ENCODE results near the gene CMTM5. TPM values are rescaled to one million over a fixed set of nuclear protein-coding genes. Genes with fewer than 3 reads are reported as not detected.
"Not testable (repeated sequence)": the region's sequence is repeated elsewhere in the genome, so short reads cannot be mapped to it uniquely, and the experiment has no call there.

CMTM5 gene
- total RNA-seq, 1 donor: not detected

DNA sequence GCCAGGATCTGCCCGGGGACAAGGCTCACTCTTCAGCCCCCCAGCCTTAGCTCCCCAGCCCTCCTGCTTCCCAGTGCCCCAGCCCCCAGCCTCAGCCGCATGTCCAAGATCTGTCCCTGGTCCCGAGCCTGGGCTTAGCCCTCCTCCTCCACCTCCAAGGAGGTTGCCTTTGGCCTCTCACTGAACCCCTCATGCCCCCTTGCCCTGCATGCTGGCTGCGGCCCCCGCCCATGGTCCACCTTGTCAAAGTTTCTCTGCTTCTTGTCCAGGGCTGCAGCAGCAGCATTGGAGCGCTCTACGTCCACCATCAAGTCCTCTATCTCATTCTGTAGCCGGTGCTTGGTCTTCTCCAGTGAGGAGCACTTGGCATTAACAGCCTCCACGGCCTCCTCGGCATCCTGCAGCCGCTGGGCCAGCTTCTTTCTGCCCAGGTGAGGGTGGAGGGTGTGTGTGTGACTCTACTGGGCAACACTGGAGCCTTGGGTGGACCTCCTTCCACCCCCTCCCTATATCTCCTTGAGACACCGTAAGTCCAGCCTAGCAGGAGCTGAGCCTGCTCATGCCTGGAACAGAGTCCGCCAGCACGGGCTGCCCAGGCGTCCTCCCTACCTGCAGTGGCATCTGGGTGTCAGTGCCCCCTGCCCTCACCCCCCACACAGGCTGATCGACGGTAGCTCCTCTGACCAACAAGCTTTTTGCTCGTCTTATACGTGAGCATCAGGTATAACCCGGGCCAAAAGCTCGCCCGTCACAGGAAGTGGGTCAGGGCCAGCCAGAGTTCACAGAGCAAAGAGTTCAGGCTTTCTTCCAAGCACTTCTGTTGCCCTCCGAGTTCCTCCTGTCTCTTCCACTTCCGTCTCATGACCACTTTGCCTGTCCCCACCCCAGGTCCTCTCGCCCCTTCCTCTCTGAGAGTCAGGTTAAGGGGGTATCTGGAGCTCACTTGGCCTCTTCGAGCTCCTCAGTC is 11.4 kb downstream of the CMTM5 start:
- TF ChIP-seq, protein P1, sequence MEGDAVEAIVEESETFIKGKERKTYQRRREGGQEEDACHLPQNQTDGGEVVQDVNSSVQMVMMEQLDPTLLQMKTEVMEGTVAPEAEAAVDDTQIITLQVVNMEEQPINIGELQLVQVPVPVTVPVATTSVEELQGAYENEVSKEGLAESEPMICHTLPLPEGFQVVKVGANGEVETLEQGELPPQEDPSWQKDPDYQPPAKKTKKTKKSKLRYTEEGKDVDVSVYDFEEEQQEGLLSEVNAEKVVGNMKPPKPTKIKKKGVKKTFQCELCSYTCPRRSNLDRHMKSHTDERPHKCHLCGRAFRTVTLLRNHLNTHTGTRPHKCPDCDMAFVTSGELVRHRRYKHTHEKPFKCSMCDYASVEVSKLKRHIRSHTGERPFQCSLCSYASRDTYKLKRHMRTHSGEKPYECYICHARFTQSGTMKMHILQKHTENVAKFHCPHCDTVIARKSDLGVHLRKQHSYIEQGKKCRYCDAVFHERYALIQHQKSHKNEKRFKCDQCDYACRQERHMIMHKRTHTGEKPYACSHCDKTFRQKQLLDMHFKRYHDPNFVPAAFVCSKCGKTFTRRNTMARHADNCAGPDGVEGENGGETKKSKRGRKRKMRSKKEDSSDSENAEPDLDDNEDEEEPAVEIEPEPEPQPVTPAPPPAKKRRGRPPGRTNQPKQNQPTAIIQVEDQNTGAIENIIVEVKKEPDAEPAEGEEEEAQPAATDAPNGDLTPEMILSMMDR (IDR thresholded peaks at IDR 0.05; ENCODE audit: insufficient read depth, low read depth, low read length): no peak
- no peak overlapping the region for H3K4me3 ChIP-seq (ENCODE audit: low read depth, low read length)
- no peak for DNase-seq (ENCODE audit: low read depth)

DNA sequence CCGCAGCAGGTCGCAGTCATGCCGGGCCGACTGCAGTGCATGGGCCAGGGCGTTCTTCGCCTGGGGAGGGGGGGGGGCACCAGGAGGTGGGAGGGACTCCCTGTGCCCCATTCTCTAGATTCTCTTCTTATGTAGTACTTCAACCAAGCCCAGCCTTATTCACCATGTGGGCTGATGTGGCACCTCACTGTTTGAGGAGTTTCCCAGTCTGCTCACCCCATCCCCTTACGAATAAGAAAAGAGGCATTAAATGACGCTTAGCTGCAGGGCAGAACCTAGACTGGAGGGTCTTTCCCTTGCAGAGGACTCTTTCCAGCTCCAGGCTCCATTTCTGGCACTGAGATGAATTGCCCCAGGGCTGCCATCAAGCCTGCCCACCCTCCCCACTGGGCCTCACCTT is 12.2 kb downstream of the CMTM5 start:
- TF ChIP-seq, protein P1 (IDR thresholded peaks at IDR 0.05; ENCODE audit: insufficient read depth, low read depth, low read length): no peak
- no peak for DNase-seq (ENCODE audit: low read depth)
- no peak overlapping the region for H3K4me3 ChIP-seq (ENCODE audit: low read depth, low read length)

DNA sequence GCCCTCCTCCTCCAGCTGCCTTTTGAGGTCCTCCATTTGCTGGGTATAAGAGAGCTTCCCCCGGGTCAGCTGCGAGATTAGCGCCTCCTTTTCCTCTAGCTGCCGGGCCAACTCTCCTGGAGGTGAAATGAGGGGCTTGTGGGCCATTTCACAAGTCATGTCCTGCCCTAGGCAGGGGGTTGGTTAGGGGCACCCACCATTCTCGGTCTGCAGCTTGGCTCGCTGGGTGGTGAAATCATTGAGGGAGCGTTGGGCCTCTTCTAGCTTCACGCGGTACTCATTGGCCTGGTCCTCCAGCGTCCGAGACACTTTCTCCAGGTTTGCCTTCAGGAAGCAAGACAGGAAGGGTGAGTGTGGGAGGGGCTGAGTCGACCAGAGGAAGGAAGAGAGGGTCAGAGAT is 12.6 kb downstream of the CMTM5 start:
- TF ChIP-seq, protein P1 (IDR thresholded peaks at IDR 0.05; ENCODE audit: insufficient read depth, low read depth, low read length): no peak
- no peak for DNase-seq (ENCODE audit: low read depth)
- no peak overlapping the region for H3K4me3 ChIP-seq (ENCODE audit: low read depth, low read length)

DNA sequence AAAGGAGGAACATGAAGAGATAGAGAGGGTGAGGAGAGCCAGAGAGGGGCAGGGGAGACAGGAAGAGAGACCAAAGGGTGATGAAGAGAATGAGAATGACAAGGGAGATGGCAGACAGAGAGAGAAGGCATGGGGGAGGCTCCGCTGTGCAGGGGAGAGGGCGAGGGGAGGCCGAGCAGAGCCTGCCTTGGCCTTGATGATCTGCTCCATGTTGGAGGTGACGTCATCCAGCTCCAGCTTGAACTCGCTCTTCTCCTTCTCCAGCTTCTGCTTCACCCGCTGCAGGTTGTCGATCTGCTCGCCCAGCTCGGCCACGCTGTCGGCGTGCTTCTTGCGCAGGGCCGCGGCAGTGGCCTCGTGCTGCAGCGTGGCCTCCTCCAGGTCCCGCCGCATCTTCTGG is 13.0 kb downstream of the CMTM5 start:
- DNase-seq (ENCODE audit: low read depth); H3K4me3 ChIP-seq (ENCODE audit: low read depth, low read length): not testable (repeated sequence)

DNA sequence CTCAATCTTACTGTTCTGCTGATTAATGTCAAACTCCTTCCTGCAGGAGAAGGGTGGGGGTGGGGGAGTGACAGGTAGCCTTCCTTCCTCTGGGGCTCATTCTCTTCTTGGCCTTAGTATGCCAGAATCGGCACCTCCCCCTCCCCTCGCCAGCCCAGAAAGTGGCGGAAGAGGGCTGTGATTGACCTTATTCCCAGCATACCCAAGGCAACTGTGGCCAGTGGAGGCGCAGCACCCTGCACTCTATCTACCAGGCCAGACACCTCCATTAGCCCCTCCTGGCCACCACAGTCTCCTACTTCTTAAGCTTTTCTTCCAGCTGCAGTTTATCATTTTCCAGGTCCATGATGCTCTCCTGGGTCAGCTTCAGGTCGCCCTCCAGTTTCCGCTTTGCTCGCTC is 15.8 kb downstream of the CMTM5 start:
- TF ChIP-seq, protein P1 (IDR thresholded peaks at IDR 0.05; ENCODE audit: insufficient read depth, low read depth, low read length): no peak
- DNase-seq (ENCODE audit: low read depth): no peak
- H3K4me3 ChIP-seq (ENCODE audit: low read depth, low read length): no peak overlapping the region

DNA sequence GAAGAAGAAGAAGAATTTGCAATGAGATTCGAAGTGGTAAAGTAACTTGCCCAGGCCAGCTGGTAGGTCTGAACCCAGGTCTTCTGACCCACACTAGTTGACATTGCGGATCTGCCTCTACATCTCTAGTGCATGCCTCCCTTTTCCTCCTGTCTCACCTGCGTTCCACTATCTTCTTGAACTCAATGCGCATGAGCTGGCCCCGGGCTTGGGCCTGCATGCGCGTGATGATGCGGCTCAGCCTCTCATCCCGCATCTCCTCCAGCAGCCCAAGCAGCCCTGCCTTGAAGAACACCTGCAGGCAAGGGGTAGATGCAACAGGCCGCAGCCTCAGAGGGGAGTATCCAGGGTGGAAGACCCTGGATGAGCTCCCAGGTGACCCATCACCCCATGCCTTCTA is 19.3 kb downstream of the CMTM5 start:
- no peak overlapping the region for H3K4me3 ChIP-seq (ENCODE audit: low read depth, low read length)
- TF ChIP-seq, protein P1 (IDR thresholded peaks at IDR 0.05; ENCODE audit: insufficient read depth, low read depth, low read length): no peak
- DNase-seq (ENCODE audit: low read depth): no peak

DNA sequence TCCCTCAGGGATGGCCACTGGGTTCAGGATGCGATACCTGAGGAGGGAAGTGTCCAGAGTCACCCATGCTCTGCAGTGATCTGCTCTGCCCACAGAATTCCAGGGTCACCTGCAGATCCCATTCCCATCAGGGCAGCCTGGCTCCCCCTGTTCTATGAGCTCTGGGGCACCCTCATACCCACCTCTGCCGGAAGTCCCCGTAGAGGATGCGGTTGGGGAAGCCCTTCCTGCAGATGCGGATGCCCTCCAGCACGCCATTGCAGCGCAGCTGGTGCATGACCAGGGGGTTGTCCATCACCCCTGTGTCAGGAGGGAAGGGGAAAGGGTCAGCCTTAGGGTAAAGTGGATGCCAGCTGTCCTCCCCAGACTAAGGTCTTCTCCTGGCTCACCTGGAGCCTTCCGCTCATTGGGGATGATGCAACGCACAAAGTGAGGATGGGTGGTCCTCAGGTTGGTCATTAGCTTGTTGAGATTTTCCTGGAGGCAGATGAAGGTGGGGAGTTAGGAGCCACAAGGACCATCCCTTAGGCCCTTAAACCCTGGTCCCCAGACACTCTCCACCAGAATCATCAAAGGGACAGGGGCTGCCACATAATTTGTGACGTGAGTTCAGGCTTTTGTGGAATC is 20.0 kb downstream of the CMTM5 start:
- H3K4me3 ChIP-seq (ENCODE audit: low read depth, low read length): no peak overlapping the region
- DNase-seq (ENCODE audit: low read depth): no peak
- TF ChIP-seq, protein P1 (IDR thresholded peaks at IDR 0.05; ENCODE audit: insufficient read depth, low read depth, low read length): no peak
